Stimulated activated CD4-positive, alpha-beta T cell treated with anti-CD3 and anti-CD28 coated beads, Interleukin-1b, Interleukin-23, amount 100 ng/mL, for 24 hours (primary cell): ENCODE data around the gene PTPRJ.
A peak's percentile ranks its signal among the peaks of the same experiment; 100 is the strongest.
"Not testable (repeated sequence)": the region's sequence is repeated elsewhere in the genome, so short reads cannot be mapped to it uniquely, and the experiment has no call there.

Experiments
- DNase-seq, 4 experiments: peaks; one replicate each; pipeline ENCODE4 v3.0.0-alpha.2; 2020; ENCODE audit warnings: low read depth in 4 of 4, low spot score in 1 of 4

Gene PTPRJ

DNA sequence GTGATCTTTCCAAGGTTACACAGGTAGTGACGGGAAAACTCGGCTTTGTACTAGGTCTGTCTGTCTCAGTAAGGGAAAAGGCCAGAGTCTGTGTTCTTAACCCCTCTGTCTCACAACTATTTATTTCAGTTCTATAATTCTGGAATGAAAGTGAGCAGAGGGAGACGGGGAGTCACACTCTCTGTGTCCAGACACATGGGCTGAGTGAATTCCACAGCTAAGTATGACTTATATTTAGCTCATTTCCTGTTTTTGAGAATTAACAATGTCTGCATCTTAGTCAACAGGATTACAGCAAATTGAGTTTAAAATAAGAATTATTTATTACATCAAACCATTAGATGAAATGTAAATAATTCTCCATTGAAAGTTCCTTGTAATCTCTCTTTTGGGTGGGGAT lies 173.8 kb downstream of the PTPRJ start:
- no peak for DNase-seq

DNA sequence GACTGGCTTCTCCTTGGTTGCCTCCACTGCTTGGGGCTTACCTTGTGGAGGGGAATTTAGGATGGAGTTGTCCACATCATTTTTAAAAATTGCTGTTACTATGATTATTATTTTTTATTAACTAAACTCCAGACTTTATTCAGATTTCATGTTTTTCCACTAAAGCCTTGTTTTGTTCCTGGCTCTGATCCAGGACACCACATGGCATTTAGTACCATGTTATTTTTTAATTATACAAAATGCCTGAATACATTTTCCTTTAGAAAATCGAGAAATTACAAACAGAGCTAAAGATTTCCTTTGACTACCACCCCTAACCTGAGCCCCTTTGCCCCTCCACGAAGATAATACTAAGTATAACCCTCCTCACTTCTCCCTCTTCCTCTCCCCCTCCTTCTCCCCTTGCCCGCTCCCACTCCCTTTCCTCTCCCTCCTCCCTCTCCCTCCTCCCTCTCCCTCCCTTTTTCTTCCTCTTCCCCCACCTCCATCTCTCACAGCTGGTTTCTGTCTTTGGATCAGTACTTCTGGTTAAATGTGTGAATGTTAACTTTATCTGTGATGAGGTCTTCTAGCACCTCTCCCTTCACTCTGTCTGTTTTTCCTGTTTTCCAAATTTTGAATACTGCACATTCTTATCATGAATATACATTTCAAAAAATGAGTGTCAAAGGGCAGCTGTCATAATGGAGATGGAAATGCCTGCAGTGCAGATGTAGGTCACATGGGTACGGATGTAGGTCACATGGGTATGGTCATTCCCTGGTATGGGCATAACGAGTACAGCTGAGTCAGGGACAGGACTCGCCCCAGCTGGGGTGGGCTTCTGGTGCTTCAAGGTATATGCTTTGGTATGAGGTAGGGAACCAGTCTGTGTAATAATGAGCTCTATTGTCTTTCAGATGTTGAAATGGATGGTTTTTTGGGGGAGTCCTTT lies 181.9 kb downstream of the PTPRJ start:
- DNase-seq = no peak

DNA sequence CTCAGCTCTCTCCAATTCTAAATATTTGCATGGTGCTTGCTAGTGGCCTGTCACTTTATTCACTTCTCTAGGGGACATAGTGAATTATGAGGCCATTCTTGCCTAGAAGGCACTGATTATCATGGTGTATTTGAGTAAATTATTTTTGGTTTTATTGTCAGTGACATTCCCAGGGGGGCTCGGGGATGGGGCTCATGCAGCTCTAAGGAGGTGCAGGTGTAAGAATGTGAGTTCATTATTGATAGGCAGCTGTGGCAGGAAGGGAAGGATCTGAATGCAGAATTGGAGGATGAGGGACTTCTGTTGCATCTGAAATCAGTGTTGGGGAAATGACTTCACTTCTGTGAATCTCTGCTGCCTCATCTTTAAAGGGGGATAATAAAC lies 182.5 kb downstream of the PTPRJ start:
- DNase-seq = no peak

DNA sequence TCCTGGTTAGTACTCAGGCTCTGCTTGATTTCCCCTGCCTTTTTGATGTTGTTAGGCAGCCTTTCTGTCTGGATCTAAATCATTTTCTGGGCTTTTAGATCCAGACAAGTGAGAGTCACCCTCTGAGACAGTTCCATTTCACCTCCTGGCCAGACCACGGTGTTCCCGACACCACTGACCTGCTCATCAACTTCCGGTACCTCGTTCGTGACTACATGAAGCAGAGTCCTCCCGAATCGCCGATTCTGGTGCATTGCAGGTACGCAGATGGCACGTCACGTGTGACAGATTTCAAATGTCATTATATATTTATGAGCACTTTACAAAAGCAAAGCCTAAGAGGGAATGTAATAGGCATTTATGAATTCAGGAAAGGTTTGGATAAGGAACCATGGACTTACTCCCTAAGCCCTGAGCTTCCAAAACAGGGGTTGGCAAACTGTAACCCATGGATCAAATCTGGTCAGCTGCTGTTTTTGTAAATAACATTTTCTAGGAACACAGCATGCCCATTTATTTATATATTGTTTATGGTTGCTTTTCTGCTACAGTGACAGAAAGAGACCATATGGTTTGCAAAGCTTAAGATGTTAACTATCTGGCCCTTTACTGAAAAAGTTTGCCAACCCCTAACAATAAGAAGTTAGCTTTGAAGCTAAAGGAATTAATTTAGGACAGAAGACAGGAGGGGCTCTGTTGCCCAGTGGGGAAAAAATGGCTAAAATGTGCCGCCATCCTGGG lies 183.2 kb downstream of the PTPRJ start:
- DNase-seq = no peak

DNA sequence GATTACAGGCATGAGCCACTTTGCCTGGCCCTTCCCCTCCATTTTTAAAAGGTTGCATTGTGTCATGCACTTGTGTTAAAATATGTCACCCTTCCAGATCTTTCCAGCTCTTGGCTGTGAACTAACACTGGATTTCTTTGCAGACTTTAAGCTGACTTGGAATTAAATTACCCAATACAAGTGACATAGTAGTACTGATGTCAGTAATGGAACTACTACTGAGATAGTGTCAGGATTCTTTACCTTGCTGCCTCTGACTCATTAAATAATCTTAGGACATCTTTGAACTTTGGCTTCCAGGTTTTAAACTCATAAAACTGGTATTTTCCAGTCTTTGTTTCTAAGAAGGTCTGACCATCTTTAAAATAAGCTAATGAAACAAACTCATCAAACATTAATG lies 184.5 kb downstream of the PTPRJ start:
- DNase-seq = no peak

DNA sequence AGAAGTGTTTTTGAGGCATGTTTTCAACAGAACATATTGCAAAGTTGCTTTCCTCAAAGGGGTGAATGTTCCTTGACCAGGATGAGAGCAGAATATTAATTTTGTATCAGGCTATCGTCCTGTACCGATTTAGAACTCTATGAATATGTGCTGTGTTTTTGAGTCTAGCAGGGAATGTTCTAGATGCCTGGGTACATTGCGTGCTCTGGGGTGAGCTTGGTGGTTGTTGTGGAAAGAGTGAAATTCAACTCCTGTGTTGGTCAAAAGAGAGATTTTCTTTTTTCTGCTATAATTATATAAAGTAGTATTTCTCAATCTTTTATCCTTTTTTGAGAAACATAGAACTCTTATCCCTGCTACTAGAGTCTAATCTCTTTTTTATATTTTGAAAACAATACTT lies 185.1 kb downstream of the PTPRJ start:
- no peak for DNase-seq

DNA sequence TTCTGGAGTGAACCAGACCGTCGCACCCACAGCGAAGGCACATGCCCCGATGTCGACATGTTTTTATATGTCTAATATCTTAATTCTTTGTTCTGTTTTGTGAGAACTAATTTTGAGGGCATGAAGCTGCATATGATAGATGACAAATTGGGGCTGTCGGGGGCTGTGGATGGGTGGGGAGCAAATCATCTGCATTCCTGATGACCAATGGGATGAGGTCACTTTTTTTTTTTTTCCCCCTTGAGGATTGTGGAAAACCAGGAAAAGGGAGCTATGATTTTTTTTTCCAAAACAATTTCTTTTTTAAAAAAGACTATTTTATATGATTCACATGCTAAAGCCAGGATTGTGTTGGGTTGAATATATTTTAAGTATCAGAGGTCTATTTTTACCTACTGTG lies 187.0 kb downstream of the PTPRJ start:
- DNase-seq = no peak

DNA sequence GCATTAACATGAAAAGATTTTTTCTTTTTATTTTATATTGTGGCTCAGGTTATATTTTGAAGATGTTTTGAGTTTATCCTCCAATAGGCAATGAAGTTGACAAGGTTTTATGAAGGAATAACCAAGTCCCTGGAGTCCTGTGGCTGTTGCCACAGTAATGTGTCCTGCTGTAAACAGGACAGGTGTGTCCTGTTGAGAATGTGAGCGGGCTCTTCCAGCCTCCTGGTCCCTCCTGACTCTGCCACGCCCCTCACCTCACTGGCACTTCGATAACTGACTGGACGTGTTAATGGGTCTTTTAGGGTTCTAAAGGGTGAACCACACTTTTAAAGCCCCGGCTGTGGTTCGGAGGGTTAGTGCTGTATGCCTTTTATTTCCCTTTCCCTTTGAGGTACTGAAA lies 188.5 kb downstream of the PTPRJ start:
- no peak for DNase-seq

DNA sequence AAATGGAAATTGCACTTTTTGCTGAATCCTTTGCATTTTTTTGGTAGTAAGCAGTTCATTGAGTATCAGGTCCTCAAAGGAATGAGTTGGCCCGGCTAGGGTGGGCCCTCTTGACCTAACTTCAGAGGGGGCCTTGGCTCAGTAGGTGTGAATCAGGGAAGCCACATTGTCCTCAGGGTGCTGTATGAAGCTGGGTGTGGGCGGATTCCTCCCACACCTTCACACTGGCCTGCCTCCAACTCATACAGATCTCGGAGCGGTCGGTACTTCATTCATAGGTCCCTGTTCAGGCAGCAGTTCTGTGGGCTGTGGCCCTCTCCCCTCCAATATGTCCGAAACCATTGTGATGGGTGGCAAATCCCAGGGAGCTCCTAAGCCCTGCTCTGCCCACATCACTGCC lies 188.9 kb downstream of the PTPRJ start:
- DNase-seq = no peak

DNA sequence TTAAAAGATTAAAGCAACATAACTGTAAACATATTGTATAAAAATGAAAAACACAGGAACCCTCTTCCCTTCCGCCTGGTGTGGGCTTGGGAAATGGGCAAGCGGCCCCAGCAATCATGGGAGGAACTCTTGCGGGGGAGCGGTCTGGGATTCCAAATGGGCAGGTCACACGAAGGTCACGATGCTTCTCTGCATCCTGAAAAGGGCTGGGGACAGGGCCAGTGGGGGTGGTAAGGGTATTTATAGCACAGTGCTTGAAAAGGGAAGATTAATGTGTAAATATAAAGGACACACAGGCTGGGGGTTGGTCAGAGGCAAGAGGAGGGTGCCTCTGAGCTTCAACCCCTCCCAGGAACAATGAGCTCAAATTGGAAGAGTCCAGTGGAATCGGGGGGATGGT lies 189.4 kb downstream of the PTPRJ start:
- no peak for DNase-seq

DNA sequence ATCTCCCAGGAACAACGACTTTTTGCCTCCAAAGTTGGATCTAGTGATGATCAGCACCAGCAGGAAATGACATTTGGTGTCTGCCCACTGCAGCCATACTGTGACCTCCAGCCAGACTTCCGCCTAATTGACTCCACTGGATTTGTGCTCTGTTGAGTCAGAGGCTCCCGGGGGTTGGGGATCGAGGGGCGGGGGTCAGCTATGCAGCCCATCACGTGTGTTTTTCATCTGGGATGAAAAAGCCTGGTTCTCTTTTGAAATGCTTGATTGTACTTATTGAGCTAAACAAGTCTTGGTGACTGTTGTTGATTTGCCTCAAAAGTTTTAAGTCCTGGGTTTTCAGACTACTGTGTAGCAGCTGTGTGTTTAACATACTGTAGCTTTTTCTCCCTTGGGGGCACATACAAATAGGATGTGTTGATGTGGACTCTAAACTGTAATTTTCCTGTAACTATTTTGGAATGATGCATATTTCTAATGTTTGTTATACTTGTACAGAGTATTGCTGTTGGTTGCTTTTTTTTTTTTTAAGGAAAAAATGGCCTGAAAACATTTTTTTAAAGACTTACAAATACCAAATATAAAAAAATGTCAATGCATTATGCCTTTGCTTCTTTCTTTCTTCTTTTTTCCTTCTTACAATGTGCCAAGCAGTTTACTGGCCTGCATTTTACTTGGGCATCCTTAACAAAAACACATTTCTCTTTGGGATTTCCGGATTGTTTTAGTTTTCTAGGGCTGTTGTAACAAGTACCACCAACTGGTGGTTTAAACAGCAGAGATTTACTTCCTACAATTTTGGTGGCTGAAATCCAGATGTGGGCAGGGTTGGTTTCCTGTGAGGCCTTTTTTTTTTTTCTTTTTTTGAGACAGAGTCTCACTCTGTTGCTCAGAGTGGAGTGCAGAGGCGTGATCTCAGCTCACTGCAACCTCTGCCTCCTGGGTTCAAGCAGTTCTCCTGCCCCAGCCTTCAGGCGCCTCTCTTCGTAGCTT lies 190.2 kb downstream of the PTPRJ start:
- DNase-seq = no peak

DNA sequence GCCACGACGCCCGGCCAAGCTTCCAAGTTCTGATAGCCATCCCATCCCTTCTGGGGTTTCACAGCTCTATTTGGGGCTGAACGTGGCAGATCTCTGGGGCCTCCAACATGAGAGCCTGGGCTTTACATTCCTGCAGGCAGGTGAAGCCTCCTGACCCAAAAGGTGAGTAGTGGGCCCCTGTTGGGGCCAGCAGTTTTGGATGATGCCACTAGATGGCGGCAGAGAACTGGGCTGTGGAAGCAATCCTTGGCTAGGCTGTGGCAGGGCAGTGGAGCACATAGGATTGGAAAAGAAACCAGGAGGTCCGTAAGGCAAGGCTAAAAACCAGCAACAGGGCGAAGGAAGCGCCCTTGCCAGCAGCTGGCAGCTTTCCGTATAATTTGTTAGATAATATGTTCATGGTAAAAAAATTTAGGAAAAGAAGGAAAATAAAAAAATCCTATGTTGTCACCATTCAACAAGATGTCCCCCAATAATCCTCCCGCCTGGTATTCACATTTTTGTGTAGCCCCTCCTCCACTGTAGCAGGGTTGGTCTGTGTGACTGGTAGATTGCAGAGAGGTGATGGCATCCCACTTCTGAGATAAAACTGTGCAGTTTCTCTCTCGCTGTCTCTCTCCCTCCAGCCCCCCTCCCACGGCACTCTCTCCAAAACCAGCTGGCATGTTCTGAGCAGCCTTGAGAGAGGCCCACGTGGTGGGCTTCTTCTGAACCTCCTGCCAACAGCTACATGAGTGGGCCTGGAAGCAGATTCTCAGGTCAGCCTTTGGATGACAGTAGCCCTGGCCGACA lies 192.7 kb downstream of the PTPRJ start:
- peak; percentile 45 to 57 (median 50) for DNase-seq

DNA sequence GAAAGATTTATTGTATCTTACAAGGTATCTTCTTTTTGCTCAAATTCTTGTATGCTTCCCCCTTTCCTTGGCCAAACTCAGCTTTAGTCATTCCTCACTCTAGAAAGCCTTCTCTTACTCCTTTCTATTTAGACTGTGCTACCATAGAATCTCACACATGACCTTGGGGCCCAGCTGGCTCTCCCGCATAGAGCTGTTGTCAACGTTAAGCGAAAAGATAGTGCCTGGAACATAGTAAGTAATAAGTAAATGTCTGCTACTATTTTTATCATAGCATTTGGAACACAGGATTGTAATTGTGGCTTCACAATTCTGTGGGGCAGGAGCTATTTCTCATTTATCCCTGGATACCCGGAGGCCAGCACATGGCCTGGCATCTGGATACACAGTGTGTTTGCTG lies 197.3 kb downstream of the PTPRJ start:
- DNase-seq = no peak

DNA sequence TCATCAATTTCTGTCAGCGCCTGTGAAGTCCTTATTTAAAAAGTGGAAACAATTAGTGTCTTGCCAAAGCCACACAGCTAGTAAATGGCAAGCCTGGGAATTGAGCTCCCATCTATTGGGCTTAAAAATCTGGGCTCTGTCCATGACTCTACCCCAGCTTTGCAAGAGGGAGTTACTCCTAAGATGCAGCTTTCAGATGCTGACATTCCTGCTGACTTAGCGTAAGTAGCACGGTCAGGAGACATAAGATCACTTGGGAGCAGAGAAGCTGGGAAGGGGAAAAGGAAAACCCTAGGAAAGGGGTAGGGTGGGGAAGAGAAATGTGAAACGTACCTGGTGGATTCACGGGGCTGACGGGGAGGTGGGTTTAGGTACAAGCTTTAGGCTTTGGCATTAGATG lies 200.3 kb downstream of the PTPRJ start:
- DNase-seq = no peak

DNA sequence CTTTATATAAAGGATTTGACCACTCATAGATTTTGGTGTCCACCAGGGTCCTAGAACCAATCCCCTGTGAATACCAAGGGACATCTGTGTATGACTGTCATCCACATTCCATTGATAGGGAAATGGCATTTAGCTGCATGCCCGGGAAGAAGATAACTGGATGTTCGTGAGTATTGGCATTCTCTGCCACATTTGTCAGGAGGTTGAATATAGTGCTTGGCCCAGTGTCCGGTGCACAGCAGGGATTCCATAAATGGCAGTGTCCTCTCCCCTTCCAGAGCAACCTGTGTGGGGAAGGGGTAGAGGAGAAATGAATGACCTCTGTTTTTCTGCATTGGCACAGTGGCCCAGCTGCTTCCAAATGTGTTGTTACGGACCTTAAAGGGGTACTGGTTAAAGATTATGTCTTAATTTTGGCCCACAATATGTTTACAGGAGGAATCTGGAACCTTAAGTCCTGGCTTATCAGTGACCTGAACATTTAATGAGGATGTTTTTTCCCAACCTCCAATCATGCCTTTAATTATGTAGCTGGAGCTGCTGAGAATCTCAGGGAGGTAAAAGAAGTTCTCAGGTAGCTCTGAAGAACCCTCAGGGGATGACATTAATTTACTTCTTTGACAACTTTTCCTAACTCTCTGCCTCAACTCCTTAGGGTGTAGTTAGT lies 202.6 kb downstream of the PTPRJ start:
- no peak for DNase-seq

DNA sequence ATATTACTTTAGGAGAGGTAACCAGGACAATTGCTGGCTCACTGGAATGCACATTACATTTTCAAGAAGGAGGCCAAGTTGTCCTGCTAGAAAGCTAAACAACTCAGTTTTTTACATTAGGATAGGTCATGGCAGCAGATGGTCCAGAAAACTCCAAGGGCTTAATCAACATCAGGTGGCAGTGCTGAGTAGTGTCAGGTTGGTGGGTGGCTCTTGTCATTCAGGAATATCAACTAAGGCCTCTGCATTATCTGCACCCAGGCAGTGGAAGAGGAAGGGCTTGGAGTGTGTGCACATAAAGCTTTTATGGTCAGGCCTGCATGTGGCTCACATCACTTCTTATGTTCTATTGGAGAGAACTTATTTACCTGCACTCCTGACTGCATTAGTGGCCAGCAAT lies 204.1 kb downstream of the PTPRJ start:
- no peak for DNase-seq

DNA sequence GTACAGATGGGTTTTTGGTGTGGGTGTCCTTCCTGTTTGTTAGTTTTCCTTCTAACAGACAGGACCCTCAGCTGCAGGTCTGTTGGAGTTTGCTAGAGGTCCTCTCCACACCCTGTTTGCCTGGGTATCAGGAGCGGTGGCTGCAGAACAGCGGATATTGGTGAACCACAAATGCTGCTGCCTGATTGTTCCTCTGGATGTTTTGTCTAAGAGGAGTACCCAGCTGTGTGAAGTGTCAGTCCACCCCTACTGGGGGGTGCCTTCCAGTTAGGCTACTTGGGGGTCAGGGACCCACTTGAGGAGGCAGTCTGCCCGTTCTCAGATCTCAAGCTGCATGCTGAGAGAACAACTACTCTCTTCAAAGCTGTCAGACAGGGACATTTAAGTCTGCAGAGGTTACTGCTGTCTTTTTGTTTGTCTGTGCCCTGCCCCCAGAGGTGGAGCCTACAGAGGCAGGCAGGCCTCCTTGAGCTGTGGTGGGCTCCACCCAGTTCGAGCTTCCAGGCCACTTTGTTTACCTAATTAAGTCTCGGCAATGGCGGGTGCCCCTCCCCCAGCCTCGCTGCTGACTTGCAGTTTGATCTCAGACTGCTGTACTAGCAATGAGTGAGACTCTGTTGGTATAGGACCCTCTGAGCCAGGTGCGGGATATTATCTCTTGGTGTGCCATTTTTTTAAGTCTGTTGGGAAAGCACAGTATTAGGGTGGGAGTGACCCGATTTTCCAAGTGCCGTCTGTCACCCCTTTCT lies 210.7 kb downstream of the PTPRJ start:
- DNase-seq = not testable (repeated sequence)

DNA sequence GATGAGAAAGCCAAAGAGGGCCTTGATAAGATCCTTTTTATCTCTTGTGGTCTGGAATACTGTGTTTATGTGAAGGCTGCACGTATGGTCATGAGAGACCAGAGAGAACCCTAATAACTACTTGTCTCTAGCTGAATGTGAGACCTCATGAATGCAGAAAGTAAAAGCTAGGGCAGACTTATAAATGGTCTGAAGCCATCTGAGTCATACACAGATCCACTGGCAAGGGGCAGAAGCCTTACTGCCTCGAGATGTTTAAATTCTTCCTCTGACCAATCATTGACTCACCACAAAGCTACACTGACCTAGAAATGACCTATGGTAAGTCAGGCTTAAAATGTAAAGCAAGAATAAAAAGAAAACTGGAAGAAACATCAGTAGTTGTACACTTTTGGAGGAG lies 213.5 kb downstream of the PTPRJ start:
- no peak for DNase-seq

DNA sequence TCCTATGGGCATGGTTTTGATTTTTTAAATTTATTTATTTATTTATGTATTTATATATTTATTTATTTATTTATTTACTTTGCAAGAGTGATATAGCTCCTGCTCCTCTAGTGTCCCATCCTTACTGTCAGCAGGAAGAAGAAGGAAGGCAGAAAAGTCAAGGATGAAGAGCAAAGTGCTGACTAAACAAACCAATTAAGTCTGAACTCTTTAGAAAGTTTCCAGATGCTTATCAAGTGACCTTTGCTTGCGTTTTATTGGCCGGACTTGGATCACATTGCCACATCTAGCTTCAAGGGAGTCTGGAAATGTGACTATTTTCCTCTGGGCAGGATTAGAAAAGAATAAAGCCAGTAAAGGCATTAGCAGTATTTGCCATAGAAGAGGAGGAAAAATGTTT lies 227.5 kb downstream of the PTPRJ start:
- no peak for DNase-seq
